ENCODE measurements around the gene PPM1L.

Gene PPM1L

GRCh38 chr3:160840590-160840989, 84.6 kb downstream of the PPM1L start:
- no peak for DNase-seq (ENCODE audit: low read depth)
- no peak for TF ChIP-seq CTCF (conservative IDR thresholded peaks at IDR 0.05; ENCODE audit: low read length)
- no peak overlapping the region for H3K4me3 ChIP-seq (ENCODE audit: low read length)

- no peak overlapping the region for H3K4me3 ChIP-seq (ENCODE audit: low read length)
- no peak for TF ChIP-seq CTCF (conservative IDR thresholded peaks at IDR 0.05; ENCODE audit: low read length)
- no peak for DNase-seq (ENCODE audit: low read depth)
Measured at GRCh38 chr3:160841455-160841854, 85.4 kb downstream of the PPM1L start.

GRCh38 chr3:160842021-160843005, 86.3 kb downstream of the PPM1L start:
- no peak for TF ChIP-seq CTCF (conservative IDR thresholded peaks at IDR 0.05; ENCODE audit: low read length)

GRCh38 chr3:160851629-160852210, 95.7 kb downstream of the PPM1L start:
- no peak for TF ChIP-seq CTCF (conservative IDR thresholded peaks at IDR 0.05; ENCODE audit: low read length)
- no peak for DNase-seq (ENCODE audit: low read depth)
- no peak overlapping the region for H3K4me3 ChIP-seq (ENCODE audit: low read length)

More at GRCh38 chr3:160842021-160843005, 86.3 kb downstream of the PPM1L start:
- no peak for DNase-seq (ENCODE audit: low read depth)
- H3K4me3 ChIP-seq (ENCODE audit: low read length) = no peak overlapping the region

GRCh38 chr3:160852856-160853255, 96.8 kb downstream of the PPM1L start:
- no peak overlapping the region for H3K4me3 ChIP-seq (ENCODE audit: low read length)
- no peak for DNase-seq (ENCODE audit: low read depth)
- TF ChIP-seq CTCF (conservative IDR thresholded peaks at IDR 0.05; ENCODE audit: low read length) = no peak

- no peak for DNase-seq (ENCODE audit: low read depth)
- no peak overlapping the region for H3K4me3 ChIP-seq (ENCODE audit: low read length)
- no peak for TF ChIP-seq CTCF (conservative IDR thresholded peaks at IDR 0.05; ENCODE audit: low read length)
Measured at GRCh38 chr3:160856450-160856849, 100.4 kb downstream of the PPM1L start.

Data from AG10803 (cell line).